ENCODE data around the gene GNAZ.

GNAZ gene

DNA sequence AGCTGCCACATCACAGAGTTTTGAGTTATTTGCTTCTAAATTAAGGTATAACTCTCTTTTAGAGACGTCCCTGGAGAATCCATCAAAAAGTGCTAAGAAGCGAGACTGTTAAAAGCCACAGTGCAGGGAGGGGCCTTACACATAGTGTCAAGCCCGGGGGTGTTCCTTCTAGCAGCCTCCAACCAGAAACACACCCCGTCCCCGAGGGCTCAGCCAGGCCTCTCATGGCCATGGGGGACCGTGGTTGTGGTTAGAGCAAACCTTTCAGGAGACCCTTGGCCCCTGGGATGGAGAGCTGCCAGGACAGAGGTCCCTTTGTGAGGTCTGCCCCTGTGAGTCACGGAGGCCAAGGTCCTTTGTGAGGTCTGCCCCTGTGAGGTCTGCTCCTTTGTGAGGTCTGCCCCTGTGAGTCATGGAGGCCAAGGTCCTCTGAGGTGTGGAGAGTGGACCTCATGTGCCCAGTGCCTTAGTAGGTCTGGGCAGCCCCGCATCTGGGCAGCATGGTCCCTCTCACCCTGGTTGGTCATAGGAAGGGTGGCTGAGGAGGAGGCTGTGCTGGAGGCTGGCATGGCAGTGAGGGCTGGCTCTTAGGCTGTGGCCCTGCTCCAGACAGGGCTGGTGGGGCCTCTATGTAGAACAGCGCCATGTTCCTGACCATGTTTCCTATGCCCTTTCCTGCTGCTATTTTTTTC is 5.4 kb downstream of the GNAZ start:
- DNase-seq (ENCODE audit: low spot score): no peak

DNA sequence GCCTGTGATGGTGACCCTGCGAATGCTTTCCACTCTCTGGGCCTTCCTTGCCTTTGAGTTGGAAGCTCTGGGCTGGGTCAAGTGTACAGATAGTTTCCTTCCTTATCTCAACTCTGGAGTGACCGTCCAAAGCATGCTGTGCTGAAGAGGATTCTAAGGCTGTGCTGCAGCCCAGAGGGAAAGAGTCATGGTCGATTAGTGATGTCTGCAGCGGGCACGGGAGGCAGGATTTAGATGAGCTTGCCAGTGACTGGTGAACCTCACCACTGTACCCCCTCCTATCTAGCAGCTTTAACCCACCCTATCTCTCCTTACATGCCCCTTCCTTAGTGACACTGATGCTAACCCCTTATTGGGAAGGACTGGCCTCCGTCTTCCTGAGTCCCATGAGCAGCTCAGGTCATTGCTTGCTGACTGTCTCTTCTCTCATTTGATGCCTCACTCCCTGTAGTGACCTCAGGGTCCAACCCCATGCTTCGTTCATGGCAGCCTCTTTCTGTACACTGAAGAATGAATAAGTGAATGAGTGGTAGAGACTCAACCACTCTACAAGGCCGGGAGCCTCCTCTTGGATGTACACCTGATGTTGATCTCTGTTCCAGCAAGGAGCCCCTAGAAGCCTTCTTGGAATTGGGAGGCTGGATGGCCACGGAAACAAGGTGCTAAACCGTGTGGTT is 6.7 kb downstream of the GNAZ start:
- DNase-seq (ENCODE audit: low spot score): no peak

DNA sequence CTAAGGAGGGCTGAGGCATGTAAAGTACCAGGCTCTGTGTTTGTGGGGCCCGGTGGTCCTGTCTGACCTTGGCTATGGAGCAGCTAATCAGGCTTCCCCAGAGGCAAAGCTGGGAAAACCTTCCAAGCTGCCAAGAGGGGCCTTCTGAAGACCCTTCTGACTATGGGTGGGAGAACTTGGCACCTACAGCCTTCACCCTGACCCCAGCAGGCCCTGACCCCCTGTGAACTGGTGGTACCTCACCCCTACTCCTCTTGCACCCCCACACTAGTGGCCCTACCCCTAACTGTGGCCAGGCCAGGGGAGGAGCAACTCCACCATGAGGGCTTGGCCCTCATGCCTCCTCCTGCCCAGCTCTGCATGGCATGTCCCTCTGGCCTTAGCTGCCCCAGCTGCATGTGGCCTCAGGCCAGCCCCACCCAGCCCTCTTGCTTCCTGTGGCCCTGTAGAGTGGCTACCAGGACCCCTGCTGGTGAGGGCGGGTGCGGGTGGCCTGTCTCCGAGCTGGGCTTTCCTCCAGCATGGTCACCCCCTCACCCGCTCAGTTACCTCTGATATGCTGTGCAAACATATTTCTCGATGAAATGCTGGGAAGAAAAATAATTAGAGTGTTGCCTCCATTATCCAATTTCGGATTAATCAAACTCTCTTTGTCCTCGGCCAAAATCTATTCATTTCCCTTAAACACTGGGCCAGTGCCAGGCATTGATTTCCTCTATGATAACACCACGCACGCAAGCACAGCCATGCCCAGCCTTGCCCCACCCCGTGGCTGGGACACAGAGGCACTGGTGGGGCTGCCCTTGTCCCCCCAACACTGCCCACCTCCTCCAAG is 7.5 kb downstream of the GNAZ start:
- DNase-seq (ENCODE audit: low spot score): no peak

DNA sequence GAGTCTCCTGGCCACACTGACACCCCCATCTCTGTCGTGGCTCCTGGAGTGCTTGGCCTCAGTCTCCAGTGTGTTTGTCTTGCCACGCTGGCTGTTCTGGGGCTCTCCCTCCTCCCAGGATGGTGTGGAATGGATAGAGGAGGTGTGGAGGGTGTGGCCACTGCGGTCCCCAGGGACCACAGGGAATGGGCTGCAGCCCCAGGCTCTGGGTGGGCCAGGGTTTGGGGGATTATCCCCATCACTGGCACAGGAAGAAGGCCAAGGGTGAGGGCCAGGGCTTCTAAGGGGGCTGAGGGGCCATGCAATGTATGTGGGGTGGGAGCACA is 8.1 kb downstream of the GNAZ start:
- no peak for DNase-seq (ENCODE audit: low spot score)

DNA sequence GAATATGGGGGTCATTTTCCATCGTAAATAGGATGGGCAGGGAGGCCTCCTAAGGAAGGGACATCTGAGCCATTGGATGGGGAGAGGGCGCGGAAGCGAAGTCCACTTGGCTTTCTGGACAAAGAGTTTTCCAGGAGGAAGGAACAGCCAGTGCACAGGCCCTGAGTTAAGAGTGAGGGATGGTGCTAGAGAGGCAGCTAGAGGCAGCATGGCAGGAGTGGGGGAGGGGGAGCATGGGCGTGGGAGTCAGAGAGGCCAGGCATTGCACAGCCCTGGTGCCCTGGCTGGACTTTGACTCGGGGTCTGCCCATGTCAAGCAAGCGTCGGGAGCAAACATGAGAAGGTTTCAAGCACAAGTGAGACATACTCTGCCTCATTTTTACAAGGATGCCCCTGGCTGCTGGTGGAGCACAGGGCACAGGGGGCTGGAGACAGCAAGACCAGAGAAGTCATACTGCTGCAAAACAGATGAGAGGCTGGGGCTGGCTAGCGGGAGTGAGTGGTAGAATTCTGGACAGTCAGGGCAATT is 9.0 kb downstream of the GNAZ start:
- DNase-seq (ENCODE audit: low spot score): no peak

DNA sequence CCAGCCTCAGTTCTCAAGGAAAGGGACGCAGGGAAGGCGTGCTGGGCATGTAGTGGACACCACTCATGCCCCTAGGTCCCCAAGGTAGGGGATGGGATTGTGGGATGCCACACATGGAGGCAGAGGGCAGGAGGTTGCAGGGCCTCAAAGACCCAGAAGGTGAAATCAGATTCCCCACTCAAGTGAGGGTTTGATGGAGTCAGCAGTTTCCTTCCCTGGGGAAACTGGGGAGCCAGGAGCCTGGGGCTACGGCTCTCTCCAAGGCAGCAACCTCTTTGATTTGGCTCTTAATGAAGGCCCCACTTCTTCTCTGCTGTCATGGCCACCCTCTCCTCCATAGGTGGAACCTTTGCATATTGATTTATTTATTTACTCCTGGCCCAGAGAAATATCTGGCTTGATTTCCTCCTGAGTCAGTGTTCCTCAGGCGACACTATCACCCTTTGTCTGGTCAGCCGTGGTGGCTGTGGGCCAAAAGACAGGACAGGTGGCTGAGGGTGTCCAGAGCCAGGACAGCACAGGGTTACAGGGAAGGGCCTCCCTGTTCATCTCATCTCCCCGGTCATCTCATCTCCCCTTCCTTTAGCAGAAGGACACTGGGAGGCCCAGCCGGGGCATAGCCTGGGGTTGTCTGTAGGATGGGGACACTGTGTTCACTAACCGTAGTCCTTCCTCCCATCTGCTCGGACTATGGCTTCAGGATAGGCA is 9.6 kb downstream of the GNAZ start:
- no peak for DNase-seq (ENCODE audit: low spot score)

DNA sequence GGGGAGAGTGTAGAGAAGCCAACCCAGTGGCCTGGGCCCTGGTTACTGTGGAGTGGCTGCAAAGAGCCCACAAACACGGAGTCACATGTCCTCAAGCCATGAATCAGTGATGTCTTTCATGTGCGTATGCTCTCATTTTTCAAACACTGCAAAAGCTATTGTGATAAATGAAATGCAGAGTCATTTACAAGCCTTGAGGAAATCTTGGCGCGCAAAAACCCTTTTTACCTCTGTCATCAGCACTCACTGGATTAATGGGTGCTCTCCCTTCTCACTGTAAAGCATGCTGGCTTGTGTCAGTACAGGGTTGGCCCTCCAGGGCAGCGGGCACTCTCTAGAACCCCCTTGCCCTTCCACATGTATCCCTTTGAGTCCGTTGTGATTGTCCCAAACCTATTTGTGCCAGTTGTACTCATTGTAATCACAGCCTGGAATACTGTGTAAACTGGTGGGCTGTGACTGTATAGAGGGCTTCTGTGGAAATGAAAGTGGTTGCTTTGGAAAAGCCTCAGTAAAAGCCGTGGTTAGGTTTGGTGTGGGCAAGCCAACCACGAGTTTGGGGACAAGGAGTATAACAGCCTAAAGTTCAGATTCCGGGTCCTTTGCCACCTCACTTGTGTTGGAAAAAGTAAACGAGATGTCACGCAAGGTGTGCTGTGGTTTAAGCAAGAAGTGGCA is 10.4 kb downstream of the GNAZ start:
- DNase-seq (ENCODE audit: low spot score): no peak

DNA sequence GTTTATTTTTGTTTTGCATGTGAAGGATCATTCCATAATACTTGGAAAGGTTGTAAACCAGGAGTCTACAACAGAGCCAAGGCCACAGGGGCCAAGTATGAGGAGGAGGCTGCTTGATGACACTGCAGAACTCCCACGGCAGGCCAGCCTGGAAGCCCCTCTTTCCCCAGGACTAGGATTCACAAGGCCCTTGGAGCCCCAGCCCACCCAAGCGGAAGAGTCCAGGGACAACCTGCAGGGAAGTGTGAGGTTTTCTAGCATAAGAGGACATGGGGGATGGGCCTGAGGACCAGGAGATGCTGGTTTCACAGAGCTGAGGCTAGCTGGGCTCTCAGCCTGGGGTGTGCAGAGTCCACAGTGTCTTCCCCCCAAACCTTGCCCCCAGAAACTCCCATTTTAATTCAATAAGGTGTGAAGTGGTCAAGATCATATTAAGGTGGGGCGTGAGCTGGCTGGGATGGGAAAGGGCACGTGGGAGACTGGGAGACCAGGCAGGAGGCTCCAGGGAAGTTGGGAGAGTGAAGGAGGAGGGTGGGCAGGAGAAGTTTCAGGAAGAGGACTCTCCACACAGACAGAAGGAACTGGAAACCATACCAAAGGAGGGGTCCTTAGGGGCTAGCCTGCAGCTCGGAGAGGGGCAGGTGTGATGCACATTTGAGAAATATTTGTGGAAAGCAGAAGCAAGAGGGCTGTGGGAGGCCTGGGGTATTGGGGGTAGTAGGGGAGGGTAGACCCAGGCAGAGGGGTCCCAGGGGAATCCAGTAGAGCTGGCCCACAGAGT is 12.4 kb downstream of the GNAZ start:
- DNase-seq (ENCODE audit: low spot score): no peak

DNA sequence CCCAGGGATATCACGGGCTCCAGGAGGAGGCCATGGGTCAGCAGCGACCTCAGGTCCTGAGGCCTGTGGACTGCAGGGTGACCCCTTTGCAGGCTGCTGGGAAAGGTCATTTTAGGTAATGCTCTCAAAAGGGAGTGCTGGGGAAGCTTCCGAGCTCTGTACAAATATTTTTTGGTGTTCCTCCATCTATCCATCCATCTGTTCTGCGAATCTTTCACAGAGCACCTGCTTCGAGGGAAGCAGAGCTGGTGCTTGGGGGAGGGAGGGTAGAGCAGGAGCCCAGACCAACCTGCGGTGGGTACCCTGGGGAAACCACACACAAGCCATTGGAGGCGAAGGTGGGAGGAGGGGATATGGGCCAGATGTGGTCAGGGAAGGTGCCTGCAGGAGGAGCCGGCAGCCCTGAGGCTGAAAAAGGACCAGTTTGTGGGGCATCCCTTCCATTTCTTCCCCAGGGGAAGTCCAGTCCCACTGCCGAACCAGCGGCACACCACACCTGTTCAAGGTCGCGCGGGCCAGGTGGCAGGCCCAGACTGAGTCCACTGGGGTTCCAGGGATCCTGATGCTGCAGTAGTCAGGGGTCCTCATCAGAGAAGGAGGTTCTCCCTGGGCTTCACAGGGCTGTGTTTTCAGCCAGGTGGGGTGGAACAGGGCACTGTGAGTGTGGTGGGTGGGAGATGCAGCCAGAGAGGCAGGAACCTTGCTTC is 13.1 kb downstream of the GNAZ start:
- DNase-seq (ENCODE audit: low spot score): no peak

DNA sequence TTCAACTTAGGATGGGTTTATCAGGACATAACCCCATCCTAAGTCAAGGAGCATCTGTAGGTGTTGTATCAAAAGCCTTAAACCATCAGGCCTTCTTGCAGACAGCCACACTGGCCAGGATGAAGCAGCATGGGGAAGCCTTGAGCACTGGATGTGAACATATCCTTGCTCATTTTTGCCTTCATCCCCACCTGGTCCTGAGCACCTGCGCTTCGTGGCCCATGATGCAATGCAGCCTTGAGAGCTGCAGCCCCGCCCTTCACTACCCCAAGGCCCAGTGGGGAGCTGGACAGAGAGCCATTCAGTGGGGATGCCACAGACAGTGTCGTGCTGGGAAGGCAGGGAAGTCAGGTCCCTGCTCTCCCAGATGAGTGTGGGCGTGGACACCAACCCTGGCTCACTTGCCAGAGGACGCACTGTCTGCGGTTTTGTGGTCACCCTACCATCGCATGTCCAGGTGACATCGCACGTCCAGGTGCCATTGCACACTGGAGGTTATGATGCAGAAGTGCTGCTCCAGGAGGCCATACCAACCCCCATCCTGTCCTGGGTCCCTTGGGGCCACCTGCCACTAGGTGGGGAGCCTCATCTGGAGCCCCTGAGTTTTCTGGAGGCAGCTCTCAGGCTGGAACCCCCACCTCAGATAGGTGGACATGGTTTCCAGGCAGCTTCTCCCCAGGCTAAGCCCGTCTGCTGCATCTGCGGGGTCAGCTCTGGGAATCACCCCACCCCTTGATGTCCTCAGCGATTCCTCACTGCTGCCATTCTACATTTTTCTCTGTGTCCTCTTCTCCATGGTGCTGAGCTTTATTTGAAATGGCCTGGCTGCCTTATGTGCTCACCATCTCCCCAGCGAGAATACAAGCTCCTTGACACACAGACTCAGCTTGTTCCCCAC is 14.4 kb downstream of the GNAZ start:
- DNase-seq (ENCODE audit: low spot score): no peak

DNA sequence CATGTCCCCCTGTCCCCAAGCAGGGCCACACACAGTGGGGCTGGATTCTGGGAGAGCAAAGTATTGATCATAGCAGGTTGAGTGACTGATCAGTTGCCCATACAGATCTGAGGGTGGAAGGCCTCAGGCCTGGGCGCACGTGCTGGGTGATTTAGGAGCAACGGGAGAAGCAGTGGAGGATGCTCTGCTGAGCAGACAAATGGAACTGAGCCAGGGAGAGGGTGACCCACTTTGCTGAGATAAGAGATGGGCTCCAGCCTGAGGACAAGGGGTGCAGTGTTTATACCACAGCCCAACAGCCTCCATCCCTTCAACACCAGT is 15.0 kb downstream of the GNAZ start:
- no peak for DNase-seq (ENCODE audit: low spot score)

DNA sequence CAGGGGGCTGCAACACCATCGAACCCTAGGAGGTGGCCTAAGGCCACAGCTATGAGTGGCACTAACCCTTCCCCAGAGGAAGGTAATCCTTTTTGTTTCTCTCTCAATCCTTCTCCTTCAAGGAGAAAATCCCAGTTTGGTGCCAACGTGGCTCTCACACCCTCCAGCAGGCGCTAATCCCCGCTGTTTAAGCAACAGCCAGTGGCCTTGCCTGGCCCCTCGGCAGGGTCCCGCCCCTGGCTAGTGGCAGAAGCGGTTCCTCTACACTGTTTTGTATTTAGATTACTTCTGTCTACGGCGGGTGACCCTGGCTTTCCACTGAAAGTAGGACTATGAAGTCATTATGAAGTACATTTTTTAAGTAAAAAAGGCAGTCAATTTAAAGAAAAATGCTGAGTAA is 15.5 kb downstream of the GNAZ start:
- DNase-seq (ENCODE audit: low spot score): no peak

DNA sequence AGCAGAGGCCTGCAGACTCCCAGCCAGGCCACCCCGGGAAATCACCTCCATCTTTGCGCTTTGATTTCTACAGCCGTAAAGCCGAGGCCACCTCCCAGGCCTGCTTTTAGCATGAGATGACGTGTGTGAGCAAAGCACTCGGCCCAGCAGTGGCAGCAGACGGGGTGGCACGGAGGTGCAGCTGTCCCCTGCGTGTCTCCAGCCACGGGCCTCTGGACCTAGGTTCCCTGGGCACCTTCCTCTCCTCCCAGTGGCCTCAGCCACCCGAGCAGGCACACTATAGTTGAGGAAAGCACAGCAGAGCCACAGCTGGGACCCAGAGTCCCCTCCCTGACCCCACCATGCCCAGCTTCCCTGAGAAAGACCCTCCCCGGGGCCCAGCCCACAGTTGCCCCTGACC is 15.9 kb downstream of the GNAZ start:
- DNase-seq (ENCODE audit: low spot score): no peak

DNA sequence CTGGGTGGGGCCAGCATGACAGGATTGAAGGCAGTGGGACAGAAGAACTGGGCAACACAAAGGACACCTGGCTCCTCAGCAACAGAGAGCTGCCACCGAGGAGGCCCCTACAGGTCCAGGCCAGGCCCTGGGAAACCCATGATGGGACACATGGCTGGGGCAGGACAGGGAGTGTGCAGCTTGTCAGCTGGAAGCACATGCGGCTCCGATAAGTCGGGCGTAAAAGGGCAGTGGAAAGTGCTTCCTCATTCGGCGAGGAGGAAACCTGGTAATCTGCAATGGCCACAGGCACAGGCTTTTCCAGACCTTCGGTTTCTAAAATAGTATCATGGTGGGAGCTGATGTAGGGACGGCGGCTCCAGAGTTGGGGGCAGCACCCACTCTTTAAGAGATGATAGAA is 16.5 kb downstream of the GNAZ start:
- DNase-seq (ENCODE audit: low spot score): no peak

DNA sequence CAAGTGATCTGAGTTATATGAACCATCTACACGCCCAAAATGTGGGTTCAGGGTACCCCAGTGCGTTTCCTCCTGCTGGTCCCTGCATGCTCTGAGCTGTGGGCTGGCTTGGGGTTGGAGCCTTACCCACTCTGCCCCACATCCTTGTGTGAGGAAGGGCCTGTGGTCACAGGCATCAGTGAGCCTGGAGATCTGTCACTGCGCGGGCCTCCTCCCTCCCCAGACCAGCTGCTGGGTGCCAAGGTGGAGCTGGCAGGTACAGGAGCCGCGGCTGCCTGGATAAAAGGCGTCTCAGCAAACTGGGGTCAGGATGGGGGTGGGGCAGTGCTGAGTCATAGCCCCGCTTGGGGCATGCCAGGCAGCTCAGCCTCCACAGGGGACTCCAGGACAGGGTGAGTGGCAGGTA is 17.9 kb downstream of the GNAZ start:
- DNase-seq (ENCODE audit: low spot score): no peak

DNA sequence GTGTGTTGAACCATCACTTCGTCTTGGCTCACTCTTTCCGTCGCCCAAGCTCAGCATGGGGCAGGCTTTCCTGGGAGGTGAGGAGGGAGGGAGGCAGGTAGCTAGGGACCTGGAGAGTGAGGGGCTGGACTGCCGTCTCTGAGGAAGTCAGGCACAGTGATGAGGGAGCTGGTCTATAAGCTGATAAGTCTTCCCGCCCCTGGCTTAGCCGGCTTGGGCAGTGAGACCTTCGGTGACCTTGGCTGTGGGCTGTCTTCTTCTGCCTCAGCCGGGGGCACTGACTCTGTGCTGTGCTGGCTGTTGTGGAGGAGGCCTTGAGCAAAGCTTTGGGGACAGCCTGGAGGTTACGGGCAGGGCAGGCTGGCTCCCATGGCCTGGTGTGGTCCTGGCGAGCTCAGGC is 18.7 kb downstream of the GNAZ start:
- DNase-seq (ENCODE audit: low spot score): no peak

DNA sequence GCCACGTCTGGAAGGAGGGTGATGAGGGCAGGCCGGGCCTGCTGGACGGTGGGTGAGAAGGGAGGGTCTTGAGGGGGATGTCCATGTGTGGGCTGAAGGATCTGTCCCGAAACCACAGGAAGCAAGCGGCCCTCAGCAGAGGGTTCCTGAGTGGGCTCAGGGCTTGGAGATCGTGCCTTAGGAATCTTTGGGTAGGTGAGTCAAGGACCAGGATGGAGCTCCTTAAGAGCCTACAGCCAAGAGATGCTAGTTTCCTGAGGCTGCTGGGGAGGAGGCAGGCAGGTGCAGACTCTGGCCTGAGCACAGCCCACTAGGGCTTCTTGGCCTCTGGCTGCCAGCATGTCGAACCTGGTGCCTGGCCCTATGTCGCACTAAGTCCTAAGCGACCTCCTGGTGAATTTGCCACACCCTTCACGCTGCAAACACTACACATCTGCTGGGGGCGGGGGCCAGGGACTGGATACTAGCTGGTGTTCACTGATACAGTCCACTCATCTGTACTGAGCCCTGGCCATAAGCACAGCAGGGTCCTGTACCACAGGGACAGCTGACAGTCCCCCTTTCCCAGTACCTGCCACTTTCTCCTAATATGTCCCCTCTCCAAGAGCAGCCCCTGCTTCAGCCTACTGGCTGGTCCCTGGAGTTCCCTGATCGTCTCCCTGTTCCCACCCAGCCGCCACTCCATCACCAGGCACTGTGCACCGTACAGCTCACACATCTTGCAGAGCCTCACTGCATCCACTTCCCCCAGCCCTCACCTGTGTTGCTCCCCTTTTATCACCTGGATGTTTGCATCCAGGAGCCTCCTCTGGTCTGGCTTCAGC is 19.5 kb downstream of the GNAZ start:
- DNase-seq (ENCODE audit: low spot score): no peak

DNA sequence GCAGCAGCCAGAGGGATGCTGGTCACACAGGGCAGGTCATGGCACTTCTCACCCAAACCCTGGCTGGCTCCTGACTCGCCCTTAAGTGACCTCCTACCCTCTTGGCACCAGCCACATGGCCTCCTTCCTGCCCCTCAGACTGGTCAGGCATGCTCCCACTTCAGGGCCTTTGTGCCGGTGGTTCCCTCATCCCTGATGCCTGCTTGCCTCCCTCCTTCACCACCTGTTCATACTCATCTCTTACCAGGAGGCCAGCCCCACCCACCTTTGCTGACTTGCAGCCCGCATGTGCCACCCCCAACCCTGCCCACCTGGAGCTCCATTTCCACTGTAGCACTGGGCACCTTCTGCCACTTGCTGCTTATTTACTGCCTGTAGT is 20.1 kb downstream of the GNAZ start:
- DNase-seq (ENCODE audit: low spot score): no peak
